GM21526 (cell line): ENCODE measurements around the gene OXTR.

Experiments
- ATAC-seq: cut with Tn5 transposase; IDR thresholded peaks from one replicate; pipeline ENCODE4 v1.9.1; 2021; ENCODE audit warnings: moderate library complexity; ENCODE audit not compliant: unreplicated experiment, low FRiP score

Gene OXTR

DNA sequence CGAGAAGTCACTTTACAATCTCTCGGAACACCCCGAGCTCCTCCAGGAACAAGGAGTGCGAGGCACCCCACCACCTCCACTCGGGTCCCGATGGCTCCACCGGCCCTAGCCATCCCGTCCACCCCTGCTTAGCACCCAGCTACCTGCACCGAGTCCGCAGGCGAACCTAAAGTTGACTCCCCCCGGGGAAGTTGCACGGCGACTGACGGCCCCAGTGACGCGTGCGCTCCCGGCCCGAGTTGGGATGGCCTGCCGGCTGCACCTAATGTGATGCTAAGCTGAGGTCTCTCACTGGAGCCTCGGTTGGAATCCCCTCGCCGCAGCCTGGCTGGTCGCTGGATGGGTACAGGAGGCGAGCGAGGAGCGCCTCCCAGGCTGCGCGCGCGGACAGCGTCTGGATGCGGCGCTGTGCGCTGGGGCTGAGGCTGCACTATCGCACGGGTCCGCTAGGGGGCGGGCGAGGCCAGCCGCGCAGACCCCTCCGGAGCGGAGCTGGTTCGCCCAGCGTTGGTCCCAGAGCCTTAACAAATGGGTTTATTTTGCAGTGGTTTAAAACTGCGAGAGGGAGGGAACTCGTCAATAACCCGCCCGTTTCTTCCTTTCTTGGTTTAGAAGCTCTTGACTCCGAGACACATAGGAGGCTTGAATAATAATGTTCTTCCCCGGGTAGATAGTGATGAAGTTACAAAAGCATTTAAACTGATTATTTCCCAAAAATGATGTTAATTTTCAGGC, at the start of gene OXTR:
TSS of gene OXTR (minus strand) at position 526 of the 735 bp plus-strand sequence. CDS start 1,426 bp downstream, outside the sequence.
- ATAC-seq = peak; percentile 86

DNA sequence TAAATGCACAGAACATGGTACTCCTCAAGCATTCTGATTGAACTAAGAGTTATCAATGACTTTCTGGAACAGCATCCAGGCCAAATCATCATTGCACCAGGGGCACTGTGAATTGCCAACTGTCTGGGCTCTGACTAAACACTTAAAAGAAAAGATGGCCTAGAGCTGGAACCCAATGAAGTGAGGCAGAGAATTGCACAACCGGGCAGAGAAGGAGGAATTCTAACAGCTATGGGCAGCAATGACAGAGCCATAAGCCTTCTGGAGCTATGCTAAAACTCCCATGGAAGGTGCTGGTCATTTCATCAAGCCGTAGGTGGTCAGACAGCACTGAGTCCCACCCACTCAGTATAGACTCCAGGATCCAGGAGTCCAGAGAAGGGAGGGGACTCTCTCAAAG, 48.1 kb upstream of the OXTR start:
- ATAC-seq = no peak

DNA sequence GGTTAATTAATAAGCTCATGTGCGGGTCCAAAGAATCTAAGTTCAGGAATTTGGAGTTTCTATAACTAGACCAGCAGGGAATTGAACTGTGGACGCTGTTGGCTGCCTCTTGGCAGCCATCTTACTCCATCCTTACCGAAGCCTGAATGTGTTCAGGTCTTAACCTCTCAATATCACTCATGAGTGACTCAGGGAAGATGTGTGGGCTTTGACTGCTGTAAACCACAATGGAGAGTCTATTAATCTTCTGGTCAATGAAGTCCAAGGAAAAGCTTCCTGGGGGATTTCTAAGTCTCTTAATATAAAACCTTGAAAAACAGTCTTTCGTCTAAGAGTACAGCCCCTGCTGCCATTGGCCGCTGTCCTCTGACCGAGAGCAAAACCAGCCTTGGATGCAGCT, 46.7 kb upstream of the OXTR start:
- no peak for ATAC-seq

DNA sequence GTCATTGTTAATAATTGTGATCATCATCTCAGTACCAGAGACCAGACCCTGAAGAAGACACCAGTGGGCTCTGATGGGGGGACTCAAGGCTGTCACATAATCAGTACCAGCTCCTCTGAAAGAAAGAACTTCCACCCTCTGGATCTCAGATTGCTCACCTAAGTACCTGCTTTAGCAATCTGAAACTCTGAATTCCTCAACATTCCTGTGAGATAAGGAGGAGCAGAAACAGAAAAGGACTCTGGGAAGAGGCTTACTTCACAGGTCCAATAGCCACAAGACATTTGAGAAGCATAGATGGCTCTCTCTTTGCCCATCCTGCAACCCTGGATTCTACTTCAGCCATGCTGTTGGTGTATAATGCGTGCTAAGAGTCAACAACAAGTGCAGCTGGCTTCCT, 44.0 kb upstream of the OXTR start:
- ATAC-seq = no peak

DNA sequence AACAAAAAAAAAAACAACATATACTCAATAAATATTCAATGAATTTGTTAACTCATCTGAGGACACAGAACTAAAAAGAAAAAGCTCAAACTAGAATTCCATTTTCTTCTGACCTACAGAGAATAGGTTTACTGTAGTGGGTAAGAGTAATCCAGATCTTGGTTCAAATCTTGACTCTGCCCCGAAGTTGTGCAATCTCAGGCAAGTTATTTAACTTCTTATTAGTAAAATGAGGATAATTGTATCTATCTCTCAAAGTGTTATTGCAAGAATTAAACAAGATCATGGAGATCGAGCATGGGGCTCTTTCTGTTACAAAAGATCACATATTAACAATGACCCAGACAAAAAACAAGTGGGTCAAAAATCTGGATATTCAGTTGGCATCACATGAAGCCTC, 41.1 kb upstream of the OXTR start:
- no peak for ATAC-seq

DNA sequence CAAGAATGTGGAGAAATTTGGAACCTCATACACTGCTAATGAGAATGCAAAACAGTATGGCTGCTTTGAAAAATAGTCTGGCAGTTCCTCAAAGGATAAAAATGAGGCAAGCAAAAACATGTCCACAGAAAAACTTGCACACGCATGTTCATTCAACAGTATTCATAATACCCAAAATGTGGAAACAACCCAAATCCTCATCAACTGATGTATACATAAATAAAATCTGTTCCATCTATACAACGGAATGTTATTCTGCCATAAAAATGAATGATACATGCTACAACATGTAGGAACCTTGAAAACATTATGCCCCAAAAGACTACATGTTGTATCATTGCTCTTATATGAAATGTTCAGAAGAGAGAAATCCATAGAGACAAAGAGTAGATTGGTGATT, 36.4 kb upstream of the OXTR start:
- no peak for ATAC-seq

DNA sequence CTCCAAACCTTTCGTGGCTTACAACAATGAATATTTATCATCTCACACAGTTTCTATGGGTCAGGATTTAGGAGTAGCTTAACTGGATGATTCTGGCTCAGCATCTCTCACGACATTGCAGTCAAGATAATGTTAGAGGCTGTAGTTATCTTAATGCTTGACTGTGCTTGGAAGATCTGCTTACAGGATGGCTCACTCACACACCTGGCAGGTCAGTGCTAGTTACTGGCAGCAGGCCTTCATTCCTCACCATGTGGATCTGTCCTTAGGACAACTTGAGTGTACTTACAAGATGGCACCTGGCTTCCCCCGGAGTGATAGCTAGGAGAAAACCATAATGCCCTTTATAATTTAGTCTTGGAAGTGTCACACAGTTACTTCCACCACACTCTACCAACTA, 32.8 kb upstream of the OXTR start:
- ATAC-seq = no peak

DNA sequence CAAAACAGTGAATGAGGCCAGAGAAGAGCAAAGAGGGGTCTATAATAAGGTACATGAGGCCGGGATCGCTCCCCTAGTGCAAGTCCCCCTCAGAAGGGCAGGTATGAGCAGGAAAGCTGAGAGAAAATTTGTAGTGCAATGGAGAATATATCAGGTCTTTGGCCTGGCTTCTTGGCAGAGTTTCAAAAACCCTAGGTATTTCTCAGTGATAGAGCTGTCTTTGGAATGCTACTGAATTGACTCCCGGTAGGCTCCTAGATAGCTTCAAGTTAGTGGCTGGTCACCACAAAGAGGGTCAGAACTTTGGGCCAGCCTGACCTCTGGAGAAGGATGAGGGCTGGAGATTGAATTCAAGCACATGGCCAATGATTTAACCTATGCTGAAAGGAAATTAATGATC, 30.6 kb upstream of the OXTR start:
- no peak for ATAC-seq

DNA sequence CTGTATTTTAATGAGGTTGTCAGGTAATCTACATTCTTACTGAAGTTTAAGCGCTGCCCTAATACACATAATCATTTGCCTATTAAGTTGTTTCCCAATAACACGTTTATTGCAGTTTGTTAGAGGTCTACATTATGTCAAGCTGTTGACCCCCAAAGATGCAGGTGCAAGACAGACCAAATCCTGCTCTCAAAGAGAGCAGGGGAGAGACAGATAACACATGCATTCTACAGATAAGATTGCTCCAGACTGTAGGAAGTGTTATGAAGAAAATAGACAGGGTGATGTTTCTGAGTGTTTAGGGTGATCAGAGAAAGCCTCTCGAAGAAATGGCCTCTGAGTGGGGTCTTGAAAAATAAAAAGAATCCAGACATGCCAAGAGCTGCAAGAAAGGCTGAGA, 24.8 kb upstream of the OXTR start:
- ATAC-seq = no peak

DNA sequence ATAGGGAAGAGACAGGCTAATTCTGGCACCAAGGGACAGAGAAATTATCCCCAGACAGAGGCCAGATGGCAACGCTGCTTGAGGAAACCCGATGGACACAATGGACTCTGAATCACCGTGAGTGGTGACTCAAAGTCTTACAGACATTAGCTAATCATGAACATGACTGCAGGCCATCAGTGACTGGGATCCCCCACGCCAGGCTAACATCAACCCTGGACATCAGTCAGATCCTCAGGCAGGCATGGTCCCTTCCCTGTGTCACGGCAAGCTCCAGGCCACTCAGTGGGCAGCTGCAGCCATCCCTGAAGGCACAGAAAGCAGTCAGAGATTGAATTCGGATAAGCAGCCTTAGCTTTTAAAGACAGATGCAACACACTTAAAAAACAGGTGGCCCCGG, 23.8 kb upstream of the OXTR start:
- ATAC-seq = no peak

DNA sequence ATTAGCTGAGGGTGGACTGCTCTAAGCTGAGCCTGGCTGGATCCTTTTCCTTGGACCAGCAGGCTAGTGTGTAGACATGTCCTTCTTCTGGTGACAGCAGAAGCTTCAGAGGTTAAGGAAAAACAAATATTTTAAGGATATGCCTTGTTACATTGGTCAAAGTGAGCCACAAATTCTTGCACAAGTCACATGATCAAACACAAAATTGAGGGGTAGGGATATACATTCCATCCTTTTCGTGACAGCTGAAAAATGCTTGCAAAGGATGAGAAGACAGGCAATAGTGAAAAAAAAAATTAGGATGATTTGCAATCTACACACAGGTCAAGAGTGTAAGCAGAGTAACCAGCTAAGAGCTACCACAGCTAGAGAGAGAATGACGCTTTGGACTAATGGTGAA, 21.1 kb upstream of the OXTR start:
- ATAC-seq = no peak

DNA sequence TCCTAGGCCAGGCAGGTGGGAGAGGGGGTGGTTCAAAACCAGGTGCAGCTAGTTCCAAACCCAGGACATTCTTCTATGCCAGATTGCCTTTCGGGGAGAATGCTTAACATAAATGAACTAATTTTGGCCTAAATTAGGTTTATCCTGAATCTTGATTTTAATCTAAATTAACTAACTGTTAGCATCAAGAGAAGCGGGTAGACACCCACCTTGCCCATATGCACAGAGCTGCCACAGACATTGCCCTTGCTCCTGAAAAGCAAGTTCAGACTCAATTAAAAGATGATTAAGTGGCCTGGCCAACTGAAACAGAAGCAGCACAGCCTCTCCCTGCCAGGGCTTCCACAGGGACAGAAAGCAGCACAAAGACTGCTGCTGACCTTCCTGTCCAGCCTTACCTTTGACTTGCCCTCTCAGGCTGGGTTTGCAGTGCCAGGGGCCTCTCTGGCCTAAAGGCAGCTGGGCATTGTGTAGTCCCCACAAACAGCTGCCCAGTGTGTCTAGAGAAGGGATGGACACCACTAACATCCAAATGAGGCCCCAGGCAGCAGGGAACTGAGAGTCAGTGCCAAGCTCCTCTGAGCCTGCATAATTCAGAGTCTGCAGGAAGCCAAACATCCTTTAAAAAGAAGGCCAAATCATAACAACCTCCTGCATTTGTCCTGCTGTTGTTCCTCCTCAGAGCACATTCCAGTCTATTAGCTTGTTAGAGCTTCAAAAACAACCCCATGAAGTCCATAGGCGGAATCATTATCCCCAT, 15.4 kb upstream of the OXTR start:
- no peak for ATAC-seq

DNA sequence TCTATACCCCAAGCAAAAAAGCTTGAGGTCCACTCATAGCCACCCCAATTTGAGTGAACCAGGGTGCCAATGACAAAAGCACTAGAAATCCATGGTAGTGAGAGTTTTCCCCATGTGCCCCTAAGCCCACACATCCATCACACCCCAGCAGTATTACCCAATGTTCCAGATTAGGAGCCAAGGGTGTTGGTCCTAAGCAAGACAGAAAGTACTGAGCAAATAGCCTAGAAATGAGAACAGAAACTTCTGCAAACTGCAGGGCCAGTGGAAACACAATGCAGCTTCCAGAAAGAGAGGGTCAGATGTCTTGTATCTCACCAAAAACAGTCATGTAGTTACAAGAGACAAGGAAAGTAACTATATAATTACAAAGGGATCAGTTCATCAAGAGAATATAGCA, 10.9 kb upstream of the OXTR start:
- peak; percentile 61 for ATAC-seq

DNA sequence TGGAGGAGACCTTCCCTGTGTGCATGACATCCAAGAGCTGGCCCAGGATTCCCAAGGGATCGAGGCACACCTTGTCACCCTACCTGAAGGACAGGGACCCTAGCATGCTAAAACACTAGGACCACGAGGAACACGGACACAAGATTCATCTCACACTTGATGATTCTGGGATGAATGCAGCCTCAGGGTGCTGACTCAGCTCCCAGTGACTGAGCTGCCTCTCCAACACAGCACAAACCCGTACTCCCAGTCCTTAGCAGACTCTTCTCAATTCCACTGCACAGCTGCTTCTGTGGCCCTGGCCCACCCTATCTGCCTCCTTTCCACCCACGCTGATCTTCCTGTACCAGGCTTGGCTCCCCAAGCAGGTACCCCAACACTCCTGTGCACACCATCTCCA, 9.1 kb upstream of the OXTR start:
- ATAC-seq = no peak

DNA sequence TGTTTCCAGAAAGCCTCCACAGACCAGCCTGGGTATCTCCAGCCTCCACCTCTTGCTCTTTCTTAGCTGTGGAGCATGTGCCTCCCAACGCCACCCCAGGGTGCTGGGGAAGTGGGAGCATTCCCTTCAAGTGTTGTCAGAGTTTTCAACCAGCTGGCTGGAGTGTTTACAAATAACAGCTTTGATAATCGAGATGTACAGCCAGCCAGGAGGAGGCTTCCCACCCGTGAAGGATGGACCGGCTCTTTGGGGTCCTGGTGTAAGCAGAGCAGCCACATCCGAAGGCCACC, 8.5 kb upstream of the OXTR start:
- no peak for ATAC-seq

DNA sequence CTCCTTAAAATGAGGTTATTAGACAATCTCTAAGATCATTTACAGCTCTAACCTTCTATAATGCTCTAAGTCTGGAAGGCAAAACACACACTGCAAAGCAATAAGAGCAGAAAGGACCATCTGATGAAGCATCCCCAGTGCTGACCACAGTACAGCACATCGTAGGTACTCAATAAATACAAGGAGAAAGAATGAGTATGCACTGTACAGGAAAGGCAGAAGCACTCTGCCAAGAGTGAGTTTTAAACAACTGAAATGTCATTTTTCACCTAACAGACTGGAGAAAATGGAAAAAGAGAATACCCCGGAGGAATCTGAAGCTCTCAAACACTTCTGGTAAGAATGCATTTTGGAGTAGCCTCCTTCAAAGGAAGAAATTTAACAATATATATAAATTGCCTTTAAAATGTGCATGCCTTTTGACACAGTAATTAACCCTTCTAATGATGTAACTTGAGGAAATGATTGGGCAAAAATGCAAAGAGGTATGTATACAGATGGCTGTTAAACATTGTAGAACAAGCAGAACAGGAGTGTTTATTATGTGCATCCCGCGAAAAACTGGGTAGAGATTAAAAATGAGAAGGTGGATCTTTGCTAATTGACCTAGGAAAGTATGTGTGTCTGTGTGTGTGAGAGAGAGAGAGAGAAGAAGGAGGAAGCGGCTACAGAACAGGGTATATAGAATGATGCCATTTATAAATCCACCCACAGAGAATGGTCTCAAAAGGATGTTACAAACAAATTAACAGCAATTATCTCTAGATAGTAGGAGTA, 8.0 kb upstream of the OXTR start:
- peak; percentile 61 for ATAC-seq

DNA sequence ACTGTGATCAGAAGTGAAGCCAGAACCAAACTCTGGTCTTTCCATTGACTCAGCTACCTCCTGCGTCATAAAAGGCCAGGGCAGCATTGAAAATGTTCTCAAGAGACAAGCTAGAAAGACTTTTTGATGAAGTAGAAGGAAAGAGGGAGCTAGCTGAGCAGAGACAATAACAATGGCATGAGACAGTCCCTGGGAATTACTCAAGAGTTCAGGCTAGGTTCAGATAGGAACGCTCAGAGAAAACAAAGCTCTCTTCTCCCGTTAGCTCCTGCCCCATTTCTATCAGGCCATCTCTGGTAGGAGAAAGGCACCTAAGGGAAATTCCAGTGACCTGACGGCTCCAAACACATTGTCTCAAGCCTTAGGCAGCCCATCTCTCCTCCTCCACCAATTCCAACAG, 7.0 kb upstream of the OXTR start:
- ATAC-seq = no peak

DNA sequence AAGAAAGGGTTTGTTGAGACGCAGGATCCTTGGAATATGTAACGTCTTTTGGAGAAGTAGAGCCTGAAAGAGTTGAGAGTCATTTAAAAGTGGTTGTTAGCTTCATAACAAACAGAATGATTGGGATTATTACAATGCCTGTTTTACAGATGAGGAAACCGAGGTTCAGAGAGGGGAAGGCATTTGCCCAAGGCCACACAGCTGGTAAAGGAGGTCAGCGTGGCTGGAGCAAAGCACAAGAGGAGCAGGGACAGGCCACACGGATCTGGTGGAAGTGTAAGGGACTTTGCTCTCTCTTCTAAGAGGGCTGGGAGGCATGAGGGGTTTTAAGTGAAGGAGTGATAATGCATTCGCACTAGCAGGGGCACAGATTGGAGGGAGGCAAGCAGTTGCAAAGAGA, 6.2 kb upstream of the OXTR start:
- ATAC-seq = no peak

DNA sequence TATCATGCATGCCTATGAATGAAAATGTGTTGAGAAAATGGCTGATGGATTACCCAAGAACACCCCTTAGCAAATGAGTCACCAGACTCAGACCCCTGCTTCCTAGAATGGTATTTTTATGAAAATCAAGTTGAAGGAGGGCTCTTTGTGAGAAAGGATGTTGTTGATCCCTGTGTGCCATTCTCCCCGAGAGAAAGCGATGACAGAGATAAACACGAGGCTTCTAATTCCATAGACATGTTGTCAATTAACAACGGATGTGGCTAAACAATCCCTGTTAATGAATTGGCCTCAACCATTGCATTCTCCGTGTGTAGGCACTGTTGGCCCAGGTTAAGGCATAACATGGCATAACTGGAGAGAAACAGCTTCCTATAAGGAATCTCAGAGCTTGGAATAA, 5.8 kb upstream of the OXTR start:
- no peak for ATAC-seq

DNA sequence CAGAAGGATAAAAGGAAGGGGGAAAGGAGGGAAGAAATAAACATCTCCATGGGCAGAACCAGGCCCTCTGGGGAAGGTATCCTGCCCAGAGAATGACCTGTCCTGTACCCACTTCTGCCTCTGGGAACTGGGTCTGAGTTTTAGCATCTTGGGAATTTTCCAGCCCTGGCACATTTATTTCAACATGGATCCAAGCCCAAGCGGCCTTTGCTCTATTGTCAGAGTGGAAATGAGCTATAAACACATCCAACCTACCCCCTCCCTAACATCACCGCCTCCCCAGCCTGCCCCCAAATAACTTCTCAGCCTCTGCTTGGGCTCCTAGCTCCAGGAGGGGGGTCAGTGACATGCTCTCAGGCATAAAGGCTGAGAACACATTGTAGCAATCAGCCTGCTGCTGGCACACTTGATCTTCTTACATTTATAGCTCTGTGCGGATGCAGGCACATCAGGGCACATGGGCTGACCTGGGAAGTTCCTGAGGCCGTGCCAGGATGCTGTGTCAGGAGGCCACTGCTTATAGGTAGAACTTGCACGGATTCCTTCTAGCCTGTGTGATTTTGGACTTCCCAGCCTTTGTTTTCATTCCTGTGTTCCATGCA, 4.6 kb upstream of the OXTR start:
- ATAC-seq = no peak

DNA sequence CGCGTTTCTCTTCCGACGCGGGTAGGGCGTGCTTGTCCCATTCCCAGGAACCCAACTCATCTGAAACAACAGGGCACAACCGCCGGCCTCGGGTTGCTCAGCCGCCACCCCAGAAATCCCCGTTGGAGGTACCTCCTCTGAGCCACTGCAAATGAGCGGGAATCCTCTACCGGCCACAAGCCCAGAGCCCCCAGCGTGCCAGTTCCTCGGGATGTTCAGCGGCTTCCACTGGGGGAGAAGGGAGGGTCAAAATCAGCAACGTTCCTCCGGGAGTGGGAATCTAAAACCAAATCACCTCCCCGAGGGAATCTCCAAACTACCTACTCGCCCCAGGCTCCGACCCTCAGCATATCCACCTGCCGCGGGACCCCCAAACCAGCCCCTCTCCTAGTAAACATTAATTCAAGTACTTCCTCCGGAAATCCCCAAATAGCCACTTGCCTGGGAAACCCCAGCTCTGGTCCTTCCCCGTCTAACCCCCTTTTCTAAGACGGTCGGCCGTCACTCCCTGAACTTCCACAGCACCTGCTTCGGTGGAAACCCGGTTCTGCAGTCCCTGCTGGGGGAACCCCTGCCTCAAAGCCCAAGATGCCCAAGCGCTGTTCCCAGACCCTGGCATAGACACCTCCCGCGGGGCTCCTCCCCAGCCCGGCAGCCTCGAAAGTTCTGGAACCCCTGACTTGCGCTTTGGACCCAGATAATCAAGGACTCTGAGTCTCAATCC, 887 bp downstream of the OXTR start:
- peak; percentile 8 for ATAC-seq
